B cell (primary cell): Measurements from ENCODE around the gene MYBPHL. TPM values are rescaled to one million over a fixed set of nuclear protein-coding genes. Genes with fewer than 3 reads are reported as not detected.

Experiments
- ATAC-seq: fragments of 200-7000 bp; cut with Tn5 transposase; one replicate; pipeline ENCODE4 v1.10.0; 2021; ENCODE audit warnings: low read depth, mild to moderate bottlenecking, moderate number of reproducible peaks, moderate library complexity
- CTCF ChIA-PET: fragments of 350-600 bp; sonication (Branson Sonifier 250); formaldehyde crosslinking; loops from one replicate; lab custom pipeline; 2021; ENCODE audit warnings: antibody characterized with exemption, inconsistent platforms; lab: Charles Lee
- POLR2A ChIA-PET: fragments of 350-600 bp; sonication (Branson Sonifier 250); formaldehyde crosslinking; loops from one replicate; lab custom pipeline; 2021; ENCODE audit warnings: antibody characterized with exemption; lab: Charles Lee
- DNase-seq: peaks from one replicate; pipeline ENCODE4 v3.0.0; 2013
- H2AFZ ChIP-seq: 2 replicates; pipeline ENCODE4 v1.6.1; 2012; ENCODE audit warnings: mild to moderate bottlenecking, low read depth, low read length; ENCODE audit not compliant: insufficient read depth, poor library complexity, severe bottlenecking
- H3K27ac ChIP-seq, 2 donors: 1 replicate in 1 of 2; 2 replicates in 1 of 2; pipeline ENCODE4 v1.5.1; 2012 to 2013; ENCODE audit warnings: low read length in 2 of 2, mild to moderate bottlenecking in 2 of 2, moderate library complexity in 1 of 2
- H3K27me3 ChIP-seq, 4 experiments: fragments of 200-600 bp in 1 of 4; sonication (generic) in 1 of 4; replicated peaks in 1 of 4; 1 replicate in 2 of 4; 2 replicates in 2 of 4; pipeline versions ENCODE4 v1.6.1 to v1.7.0; 2013 to 2016; ENCODE audit warnings: low read length in 3 of 4, mild to moderate bottlenecking in 2 of 4, mixed read lengths in 1 of 4, moderate library complexity in 1 of 4; ENCODE audit not compliant: insufficient read depth in 4 of 4, control insufficient read depth in 3 of 4; ENCODE audit errors: control extremely low read depth in 1 of 4
- H3K36me3 ChIP-seq, 2 experiments: replicated peaks in 1 of 2; 1 replicate in 1 of 2; 2 replicates in 1 of 2; pipeline versions ENCODE4 v1.6.1 to v1.7.1; 2013; ENCODE audit warnings: low read length in 1 of 2; ENCODE audit not compliant: insufficient read depth in 2 of 2, control insufficient read depth in 1 of 2; ENCODE audit errors: control extremely low read depth in 1 of 2, extremely low read depth in 1 of 2
- H3K4me1 ChIP-seq, 2 donors: fragments of 200-600 bp in 1 of 2; sonication (generic) in 1 of 2; 1 replicate in 1 of 2; 2 replicates in 1 of 2; pipeline versions ENCODE4 v1.5.1 to v1.6.1; 2013 to 2017; ENCODE audit warnings: low read length in 2 of 2; ENCODE audit not compliant: control insufficient read depth in 2 of 2, insufficient read depth in 2 of 2
- H3K4me2 ChIP-seq: replicated peaks from 2 replicates; pipeline ENCODE3; 2012; ENCODE audit warnings: mild to moderate bottlenecking, low read depth, low read length; ENCODE audit not compliant: poor library complexity, severe bottlenecking
- H3K4me3 ChIP-seq, 5 experiments: fragments of 200-600 bp in 1 of 5; sonication (generic) in 1 of 5; 1 replicate in 3 of 5; 2 replicates in 2 of 5; pipeline versions ENCODE4 v1.5.1 to v1.7.0; 2011 to 2016; ENCODE audit warnings: low read length in 4 of 5, mild to moderate bottlenecking in 4 of 5, low read depth in 2 of 5, control low read depth in 1 of 5, moderate library complexity in 1 of 5; ENCODE audit not compliant: insufficient read depth in 1 of 5; ENCODE audit errors: control extremely low read depth in 1 of 5, extremely low read depth in 1 of 5
- H3K79me2 ChIP-seq: fragments of 200-600 bp; sonication (generic); one replicate; pipeline ENCODE4 v1.6.0; 2016; ENCODE audit warnings: low read length; ENCODE audit not compliant: control insufficient read depth, insufficient read depth
- H3K9ac ChIP-seq: fragments of 200-600 bp; sonication (generic); 2 replicates; pipeline ENCODE4 v1.6.1; 2017; ENCODE audit warnings: mild to moderate bottlenecking, low read length, moderate library complexity
- H3K9me3 ChIP-seq, 3 donors: one replicate each; pipeline versions ENCODE4 v1.6.1 to v1.7.1; 2013; ENCODE audit warnings: low read length in 2 of 3; ENCODE audit not compliant: control insufficient read depth in 2 of 3, insufficient read depth in 1 of 3; ENCODE audit errors: control extremely low read depth in 1 of 3
- H4K20me1 ChIP-seq: 2 replicates; pipeline ENCODE4 v1.6.0; 2012; ENCODE audit warnings: mild to moderate bottlenecking, low read length; ENCODE audit not compliant: insufficient read depth, control insufficient read depth, poor library complexity, severe bottlenecking
- H3K27ac Mint-ChIP-seq: one replicate; pipeline ENCODE4 v1.8.0; 2021; ENCODE audit warnings: mixed read lengths
- H3K27me3 Mint-ChIP-seq: one replicate; pipeline ENCODE4 v1.8.0; 2021; ENCODE audit warnings: mixed read lengths
- H3K4me1 Mint-ChIP-seq: one replicate; pipeline ENCODE4 v1.8.0; 2021; ENCODE audit warnings: mixed read lengths
- H3K4me3 Mint-ChIP-seq: one replicate; pipeline ENCODE4 v1.8.0; 2021; ENCODE audit warnings: mixed read lengths
- H3K9me3 Mint-ChIP-seq: one replicate; pipeline ENCODE4 v1.8.0; 2022; ENCODE audit warnings: mixed read lengths; ENCODE audit not compliant: insufficient read depth
- CTCF ChIP-seq: fragments of 200-600 bp; IDR thresholded peaks from one replicate; pipeline ENCODE4 v1.8.0; 2022; ENCODE audit warnings: antibody characterized with exemption, mild to moderate bottlenecking
- EZH2 ChIP-seq: IDR thresholded peaks from 2 replicates; pipeline ENCODE4 v1.6.1; 2012; ENCODE audit warnings: borderline replicate concordance, low read depth, mild to moderate bottlenecking, moderate library complexity, low read length; ENCODE audit not compliant: insufficient read depth, poor library complexity, severe bottlenecking
- WGBS: methylation state at CpG from one replicate; pipeline ENCODE4 v1.1.5; 2013; ENCODE audit warnings: missing lambda C conversion rate; ENCODE audit not compliant: insufficient coverage; 5-methylcytosine and 5-hydroxymethylcytosine counted together
- intact Hi-C: fragments of 100-400 bp; cut with micrococcal nuclease; formaldehyde crosslinking; loops from one replicate; pipeline ENCODE4 v1.10.0; 2022
- polyA plus RNA-seq: library from polyadenylated mRNA; depleted of rRNA; stranded (reverse); fragments of >200 nt; gene quantifications from 2 replicates; pipeline ENCODE4 v1.2.3, GENCODE V29; 2012
- total RNA-seq, 2 donors: library from RNA; stranded (reverse); fragments of 120-200 nt in 1 of 2; gene quantifications; 1 replicate in 1 of 2; 2 replicates in 1 of 2; pipeline versions ENCODE4 v1.2.3 to v1.2.4, GENCODE V29; 2013 to 2022

MYBPHL gene
- total and polyA plus RNA-seq, 2 donors (not counting 1 experiment from before 2014, with no cell fraction given), result not detected

DNA sequence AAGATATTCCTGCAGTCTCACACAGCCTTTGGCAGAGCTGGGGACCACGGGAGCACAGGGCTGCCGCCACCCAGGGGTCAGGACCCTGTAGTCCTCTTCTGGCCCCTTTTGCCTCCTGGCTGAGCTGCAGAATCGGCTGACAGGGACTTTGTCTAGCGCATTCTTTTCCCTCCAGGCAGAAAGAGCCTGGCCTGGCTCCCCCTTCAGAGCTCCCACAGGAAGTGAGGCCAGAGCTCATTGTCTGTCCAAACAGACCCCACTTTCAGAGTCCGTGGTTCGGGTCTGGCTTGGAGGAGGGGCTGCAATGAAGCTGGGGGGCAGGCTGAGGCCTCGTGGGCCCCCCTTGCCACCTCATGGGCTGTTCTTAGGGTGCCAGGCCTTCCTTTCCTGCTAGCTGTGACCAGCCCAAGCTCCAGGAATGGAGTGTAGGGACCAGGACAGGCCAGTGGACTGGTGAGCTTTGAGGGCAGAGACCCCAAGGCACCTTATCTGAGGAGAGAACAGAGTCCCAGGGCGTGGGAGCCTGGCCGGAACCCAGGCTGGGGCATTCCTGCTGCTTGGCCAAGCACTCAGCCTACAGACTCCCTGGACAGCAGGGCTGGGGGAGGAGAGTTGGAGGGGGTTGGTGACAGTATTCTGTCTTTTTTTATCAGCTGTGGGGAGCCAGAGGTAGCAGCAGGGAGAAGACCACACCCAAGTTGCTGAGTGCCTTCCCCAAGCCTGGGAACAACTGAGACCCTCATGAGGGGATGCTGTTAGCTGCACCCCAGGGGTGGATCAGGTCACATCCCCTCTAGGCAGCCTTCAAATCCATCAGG is 52.8 kb downstream of the MYBPHL start:
- H3K27me3 Mint-ChIP-seq, result peaks cover 7% of the 10 kb centered on the region
- no peak overlapping the region for H3K4me2 ChIP-seq
- H3K36me3 ChIP-seq, result no peaks in the 10 kb centered on the region
- intact Hi-C loops, result no loop called here
- DNase-seq (no peak), ATAC-seq (no peak)
- peaks cover 1% of the 10 kb centered on the region for H4K20me1 ChIP-seq
- H2AFZ ChIP-seq, result peak overlapping the region; percentile 32
- H3K9me3 Mint-ChIP-seq, result no peaks in the 10 kb centered on the region
- peaks cover 0 to 16% (median 0%) of the 10 kb centered on the region in 3 donors for H3K9me3 ChIP-seq
- H3K27me3 ChIP-seq, result peaks cover 0 to 15% (median 7%) of the 10 kb centered on the region in 4 experiments
- POLR2A ChIA-PET, result no interaction called here
- H3K4me3 Mint-ChIP-seq, result peak overlapping the region; percentile 61
- H3K4me1 Mint-ChIP-seq, result peaks cover 10% of the 10 kb centered on the region
- WGBS, result 78% methylated on average over 8 of the region's 9 CpGs
- no peak overlapping the region for H3K27ac Mint-ChIP-seq
- no peaks in the 10 kb centered on the region for H3K79me2 ChIP-seq
- CTCF ChIA-PET, result interaction anchor here (1.0 to 2.4 kb wide), 5 partner anchors 11 to 278 kb away, joined by 3 to 8 read pairs (median 5); no protein-coding TSS in a partner anchor
- peaks cover 8 to 20% of the 10 kb centered on the region in 2 donors for H3K4me1 ChIP-seq
- no peak overlapping the region for H3K4me3 ChIP-seq
- H3K9ac ChIP-seq, result no peak overlapping the region
- no peak overlapping the region for H3K27ac ChIP-seq
- TF ChIP-seq EZH2, result no peak
- TF ChIP-seq CTCF, result no peak
